Lower leg skin (tissue), 3 donors: ENCODE results near the gene HSFX1.
"Not testable (repeated sequence)": the region's sequence is repeated elsewhere in the genome, so short reads cannot be mapped to it uniquely, and the experiment has no call there.

Source experiments
- POLR2A ChIP-seq, 2 donors: fragments of 450-650 bp; IDR thresholded peaks; one replicate each; pipeline ENCODE4 v1.6.1; 2016 to 2017; ENCODE audit warnings: antibody characterized with exemption in 2 of 2, mild to moderate bottlenecking in 1 of 2, moderate library complexity in 1 of 2
- TF ChIP-seq, protein P1 (sequence below), 3 donors: fragments of 450-650 bp; IDR thresholded peaks; one replicate each; pipeline ENCODE4 v1.5.1; 2016; ENCODE audit warnings: antibody characterized with exemption in 3 of 3, mild to moderate bottlenecking in 3 of 3, moderate library complexity in 2 of 3

DNA sequence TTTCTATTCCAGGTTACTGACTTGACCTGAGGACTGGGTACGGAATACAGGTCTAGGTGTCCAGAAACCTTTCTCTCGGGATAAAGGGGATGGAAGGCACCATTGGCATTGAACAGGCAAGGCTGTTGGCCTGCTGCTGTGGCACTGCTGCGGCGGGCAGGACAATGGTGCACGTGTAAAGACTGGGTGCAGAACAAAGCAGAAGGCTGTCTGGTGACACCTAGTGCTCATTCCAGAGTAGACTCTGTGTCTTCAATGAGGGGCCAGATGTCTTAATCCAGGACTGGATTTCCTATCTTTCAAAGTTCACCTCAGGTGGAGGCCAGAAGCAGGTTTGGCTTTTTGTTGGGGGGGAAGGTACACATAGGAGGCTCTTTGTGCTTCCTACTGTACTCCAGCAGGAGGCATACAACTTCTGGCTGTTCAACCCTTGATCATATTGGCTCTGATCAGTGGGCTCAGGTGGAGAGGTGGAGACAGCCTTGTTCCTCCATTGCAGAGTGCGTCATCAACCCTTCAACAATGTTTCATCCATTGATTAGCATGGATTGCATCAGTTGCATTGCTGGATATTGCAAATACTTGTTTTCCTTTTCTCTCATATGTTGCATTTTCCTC lies 27.4 kb upstream of the HSFX1 start:
- not testable (repeated sequence) for TF ChIP-seq POLR2A (IDR thresholded peaks at IDR 0.05)
- TF ChIP-seq, protein P1, sequence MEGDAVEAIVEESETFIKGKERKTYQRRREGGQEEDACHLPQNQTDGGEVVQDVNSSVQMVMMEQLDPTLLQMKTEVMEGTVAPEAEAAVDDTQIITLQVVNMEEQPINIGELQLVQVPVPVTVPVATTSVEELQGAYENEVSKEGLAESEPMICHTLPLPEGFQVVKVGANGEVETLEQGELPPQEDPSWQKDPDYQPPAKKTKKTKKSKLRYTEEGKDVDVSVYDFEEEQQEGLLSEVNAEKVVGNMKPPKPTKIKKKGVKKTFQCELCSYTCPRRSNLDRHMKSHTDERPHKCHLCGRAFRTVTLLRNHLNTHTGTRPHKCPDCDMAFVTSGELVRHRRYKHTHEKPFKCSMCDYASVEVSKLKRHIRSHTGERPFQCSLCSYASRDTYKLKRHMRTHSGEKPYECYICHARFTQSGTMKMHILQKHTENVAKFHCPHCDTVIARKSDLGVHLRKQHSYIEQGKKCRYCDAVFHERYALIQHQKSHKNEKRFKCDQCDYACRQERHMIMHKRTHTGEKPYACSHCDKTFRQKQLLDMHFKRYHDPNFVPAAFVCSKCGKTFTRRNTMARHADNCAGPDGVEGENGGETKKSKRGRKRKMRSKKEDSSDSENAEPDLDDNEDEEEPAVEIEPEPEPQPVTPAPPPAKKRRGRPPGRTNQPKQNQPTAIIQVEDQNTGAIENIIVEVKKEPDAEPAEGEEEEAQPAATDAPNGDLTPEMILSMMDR (IDR thresholded peaks at IDR 0.05): not testable (repeated sequence)
